ENCODE results near the gene GPATCH1. TPM values are rescaled to one million over a fixed set of nuclear protein-coding genes. Genes with fewer than 3 reads are reported as not detected.

GPATCH1 gene
- total RNA-seq, 1 experiment from 2014 or later = 4.5 TPM

GRCh38 chr19:33175886-33176669 lies 95.1 kb downstream of the GPATCH1 start:
- no peak for DNase-seq (ENCODE audit: low read depth)
- in situ Hi-C loops (cut with HindIII; ENCODE audit: low pct_unique_long_range_greater_than_20kb, low sequenced_read_pairs) = no loop called here

GRCh38 chr19:33176670-33177416 lies 95.9 kb downstream of the GPATCH1 start:
- peak; percentile 100 for DNase-seq (ENCODE audit: low read depth)
- in situ Hi-C loops (cut with HindIII; ENCODE audit: low pct_unique_long_range_greater_than_20kb, low sequenced_read_pairs) = no loop called here

DNA sequence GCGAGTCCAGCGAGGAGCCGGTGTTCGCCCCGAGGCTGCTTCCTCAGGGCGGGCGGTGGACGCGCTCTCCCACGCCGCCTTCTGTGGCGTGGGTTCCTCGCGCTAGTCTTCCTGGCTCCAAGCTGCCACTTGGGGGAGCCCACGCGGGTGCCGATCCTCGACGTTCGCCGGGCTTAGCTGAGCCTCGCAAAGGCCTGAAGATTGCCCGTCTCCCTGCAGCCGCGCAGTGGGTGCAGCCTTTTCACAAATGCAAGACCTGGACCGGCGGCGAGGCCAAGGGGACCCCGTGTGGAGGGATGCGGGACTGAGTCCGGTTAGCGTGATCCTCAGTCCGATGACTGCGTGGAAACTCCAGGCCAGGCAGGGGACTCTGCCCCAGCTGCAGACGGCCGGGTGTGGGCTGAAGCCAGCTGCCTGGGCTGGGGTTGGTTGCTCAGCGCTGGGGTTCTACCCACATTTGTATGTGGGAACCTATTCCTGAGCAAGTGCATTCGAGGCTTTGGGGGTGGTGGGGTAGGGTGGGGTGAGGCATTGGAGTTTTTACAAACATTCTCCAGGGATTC lies 96.5 kb downstream of the GPATCH1 start:
- in situ Hi-C loops (cut with HindIII; ENCODE audit: low pct_unique_long_range_greater_than_20kb, low sequenced_read_pairs) = no loop called here
- no peak for DNase-seq (ENCODE audit: low read depth)

Other genes starting within 250 kb of the GPATCH1 start
- 0.52 TPM in 1 of 2 replicates, not detected in the other for gene SLC7A9, start 211.4 kb upstream of the GPATCH1 start, total RNA-seq (2014; rRNA removed; shearing (Covaris generic); ENCODE audit: low replicate concordance)
- gene CEP89, start 109.2 kb upstream of the GPATCH1 start, total RNA-seq (2014; rRNA removed; shearing (Covaris generic); ENCODE audit: low replicate concordance) = 22.3 and 26.1 TPM in 2 replicates
- 6.7 and 22.0 TPM in 2 replicates for gene FAAP24, start 108.9 kb upstream of the GPATCH1 start, total RNA-seq (2014; rRNA removed; shearing (Covaris generic); ENCODE audit: low replicate concordance)
- gene RHPN2, start 16.3 kb upstream of the GPATCH1 start, total RNA-seq (2014; rRNA removed; shearing (Covaris generic); ENCODE audit: low replicate concordance) = 92.1 and 98.3 TPM in 2 replicates
- gene WDR88, start 50.9 kb downstream of the GPATCH1 start, total RNA-seq (2014; rRNA removed; shearing (Covaris generic); ENCODE audit: low replicate concordance) = not detected in 2 replicates
- gene LRP3, start 113.1 kb downstream of the GPATCH1 start, total RNA-seq (2014; rRNA removed; shearing (Covaris generic); ENCODE audit: low replicate concordance) = 53.6 and 60.5 TPM in 2 replicates
- not detected in 2 replicates for gene SLC7A10, start 144.7 kb downstream of the GPATCH1 start, total RNA-seq (2014; rRNA removed; shearing (Covaris generic); ENCODE audit: low replicate concordance)
- gene CEBPA, start 221.4 kb downstream of the GPATCH1 start, total RNA-seq (2014; rRNA removed; shearing (Covaris generic); ENCODE audit: low replicate concordance) = 10.7 and 16.8 TPM in 2 replicates

All from Caki2 (cell line).